OCI-LY7 (cell line): Measurements from ENCODE around the gene CLSTN2. TPM values are rescaled to one million over a fixed set of nuclear protein-coding genes. Genes with fewer than 3 reads are reported as not detected.

Source experiments
- BruUV-seq: library from RNA; stranded (reverse); fragments of 400-500 nt; replicated peaks from 2 replicates; lab custom pipeline; 2021; lab: Mats Ljungman, UMichigan
- CTCF ChIA-PET: fragments of 300-600 bp; sonication (Branson Sonifier 250); formaldehyde crosslinking; loops from one replicate; lab custom pipeline; 2022; ENCODE audit warnings: antibody characterized with exemption; ENCODE audit not compliant: unreplicated experiment; lab: Charles Lee
- POLR2A ChIA-PET: fragments of 300-600 bp; sonication (Branson Sonifier 250); formaldehyde crosslinking; loops from one replicate; lab custom pipeline; 2022; ENCODE audit warnings: antibody characterized with exemption; lab: Charles Lee
- DNase-seq: peaks from one replicate; pipeline ENCODE4 v3.0.0-alpha.2; 2015; ENCODE audit warnings: low spot score
- H2AFZ ChIP-seq: fragments of 200-600 bp; sonication (generic), shearing (Covaris generic); 2 replicates; pipeline ENCODE4 v1.6.1; 2014; ENCODE audit warnings: mild to moderate bottlenecking, antibody characterized with exemption, low read length, moderate library complexity
- H3K27ac ChIP-seq: fragments of 200-600 bp; sonication (generic); 2 replicates; pipeline ENCODE4 v1.5.1; 2014; ENCODE audit warnings: mixed run types, low read depth, mild to moderate bottlenecking, moderate library complexity, low read length, inconsistent platforms; ENCODE audit not compliant: poor library complexity, severe bottlenecking
- H3K36me3 ChIP-seq: fragments of 200-600 bp; sonication (generic); 2 replicates; pipeline ENCODE4 v1.6.1; 2014; ENCODE audit warnings: mild to moderate bottlenecking, antibody characterized with exemption, low read length, moderate library complexity, mixed read lengths; ENCODE audit not compliant: insufficient read depth
- H3K4me1 ChIP-seq: fragments of 200-600 bp; sonication (generic); 2 replicates; pipeline ENCODE4 v1.5.1; 2014; ENCODE audit warnings: mild to moderate bottlenecking, low read length; ENCODE audit not compliant: insufficient read depth, poor library complexity, severe bottlenecking
- H3K4me2 ChIP-seq: fragments of 200-600 bp; sonication (generic); 2 replicates; pipeline ENCODE4 v1.6.1; 2014; ENCODE audit warnings: mild to moderate bottlenecking, low read length
- H3K4me3 ChIP-seq: fragments of 200-600 bp; sonication (generic); 2 replicates; pipeline ENCODE4 v1.5.1; 2014; ENCODE audit warnings: mild to moderate bottlenecking, low read depth, low read length; ENCODE audit not compliant: poor library complexity, severe bottlenecking
- H3K79me2 ChIP-seq: fragments of 200-600 bp; sonication (generic); 2 replicates; pipeline ENCODE4 v1.6.1; 2016; ENCODE audit warnings: low read depth, mild to moderate bottlenecking, low read length, moderate library complexity, mixed read lengths; ENCODE audit not compliant: insufficient read depth
- H3K9me2 ChIP-seq: fragments of 200-600 bp; sonication (generic); 2 replicates; pipeline ENCODE4 v1.6.1; 2016; ENCODE audit warnings: mild to moderate bottlenecking, low read length, mixed read lengths; ENCODE audit not compliant: insufficient read depth
- H3K9me3 ChIP-seq: fragments of 200-600 bp; sonication (generic); 2 replicates; pipeline ENCODE4 v1.6.1; 2014; ENCODE audit warnings: mild to moderate bottlenecking, mixed run types, low read length, mixed read lengths
- H4K20me1 ChIP-seq: fragments of 200-600 bp; sonication (generic); 2 replicates; pipeline ENCODE4 v1.6.1; 2014; ENCODE audit warnings: mild to moderate bottlenecking, antibody characterized with exemption, low read length, moderate library complexity, mixed read lengths; ENCODE audit not compliant: insufficient read depth
- CTCF ChIP-seq: fragments of 200-600 bp; sonication (generic); conservative IDR thresholded peaks from 2 replicates; pipeline ENCODE4 v1.5.1; 2014; ENCODE audit warnings: mild to moderate bottlenecking, antibody characterized with exemption, low read length, moderate library complexity, mixed read lengths
- EZH2phosphoT487 ChIP-seq: fragments of 200-600 bp; sonication (generic); IDR thresholded peaks from 2 replicates; pipeline ENCODE4 v1.6.1; 2018; ENCODE audit warnings: low read depth, borderline replicate concordance, mild to moderate bottlenecking, mixed run types, antibody characterized with exemption, low read length, moderate library complexity, mixed read lengths
- intact Hi-C: fragments of 100-400 bp; cut with micrococcal nuclease; formaldehyde crosslinking; loops from one replicate; pipeline ENCODE4 v1.10.0; 2022; ENCODE audit not compliant: unreplicated experiment
- total RNA-seq, 2 experiments: library from RNA; depleted of rRNA in 1 of 2; stranded (reverse); fragments of >200 nt in 1 of 2; shearing (Covaris generic) in 1 of 2; gene quantifications; 2 replicates each; pipeline ENCODE4 v1.2.3, GENCODE V29; 2014 to 2022

CLSTN2 gene
- total RNA-seq, 2 experiments from 2014 or later = not detected

- Histone ChIP-seq H3K4me3 (no peak overlapping the region), H4K20me1 (no peaks in the 10 kb centered on the region), H3K27ac (no peak overlapping the region), H3K79me2 (no peaks in the 10 kb centered on the region), H3K4me1 (no peaks in the 10 kb centered on the region), H3K4me2 (no peak overlapping the region), H2AFZ (no peak overlapping the region), H3K9me3 (no peaks in the 10 kb centered on the region), H3K36me3 (no peaks in the 10 kb centered on the region), H3K9me2 (no peaks in the 10 kb centered on the region)
- intact Hi-C loops = no loop called here
- BruUV-seq = no TSS peak
- DNase-seq = no peak
- ChIA-PET POLR2A (interaction anchor here (0.5 to 0.7 kb wide), 2 partner anchors 609 to 1422 kb away, joined by 3 read pairs; no protein-coding TSS in a partner anchor), CTCF (no interaction called here)
- TF ChIP-seq EZH2phosphoT487 = no peak
- no peak for TF ChIP-seq CTCF
Measured at GRCh38 chr3:140225996-140226395, 291.0 kb downstream of the CLSTN2 start.

GRCh38 chr3:140233702-140234101 is 298.7 kb downstream of the CLSTN2 start:
- Histone ChIP-seq H3K36me3 (no peaks in the 10 kb centered on the region), H3K4me2 (no peak overlapping the region), H3K79me2 (no peaks in the 10 kb centered on the region), H3K4me3 (no peak overlapping the region), H3K4me1 (no peaks in the 10 kb centered on the region), H2AFZ (no peak overlapping the region), H4K20me1 (no peaks in the 10 kb centered on the region), H3K27ac (no peak overlapping the region), H3K9me3 (no peaks in the 10 kb centered on the region), H3K9me2 (no peaks in the 10 kb centered on the region)
- no peak for DNase-seq
- intact Hi-C loops = no loop called here
- no TSS peak for BruUV-seq
- CTCF ChIA-PET = no interaction called here
- no peak for TF ChIP-seq CTCF
- TF ChIP-seq EZH2phosphoT487 = no peak
- POLR2A ChIA-PET = no interaction called here

GRCh38 chr3:140234256-140234655 is 299.3 kb downstream of the CLSTN2 start:
- Histone ChIP-seq H3K4me1 (no peaks in the 10 kb centered on the region), H3K9me2 (no peaks in the 10 kb centered on the region), H3K4me3 (no peak overlapping the region), H3K27ac (no peak overlapping the region), H3K79me2 (no peaks in the 10 kb centered on the region), H3K36me3 (no peaks in the 10 kb centered on the region), H3K4me2 (no peak overlapping the region), H2AFZ (no peak overlapping the region), H3K9me3 (no peaks in the 10 kb centered on the region), H4K20me1 (no peaks in the 10 kb centered on the region)
- TF ChIP-seq CTCF (no peak), EZH2phosphoT487 (no peak)
- intact Hi-C loops = no loop called here
- BruUV-seq = no TSS peak
- CTCF ChIA-PET = no interaction called here
- POLR2A ChIA-PET = no interaction called here
- DNase-seq = no peak
